ENCODE data around the gene KCNF1.

KCNF1 gene

DNA sequence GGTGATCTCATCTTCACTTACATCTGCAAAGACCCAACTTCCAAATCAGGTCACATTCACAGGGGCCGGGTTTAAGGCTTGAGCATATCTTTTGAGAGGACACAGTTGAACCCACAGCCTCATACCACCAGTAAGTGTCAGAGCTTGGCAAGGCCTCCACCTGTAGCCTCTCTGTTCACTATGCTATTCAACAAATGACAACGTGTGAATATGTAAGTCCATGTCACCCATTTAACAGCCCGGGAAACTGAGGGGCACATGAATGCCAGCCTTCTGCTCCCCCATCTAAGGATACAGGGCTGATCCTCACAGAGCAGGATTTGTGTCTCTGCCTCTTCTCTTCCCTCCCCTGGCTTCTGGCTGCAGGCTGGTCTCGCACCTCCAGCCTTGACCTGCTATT lies 3.5 kb upstream of the KCNF1 start:
- TF ChIP-seq POLR2AphosphoS5 (IDR thresholded peaks at IDR 0.05; ENCODE audit: low read depth, low read length) (no peak), POLR2A (IDR thresholded peaks at IDR 0.05; ENCODE audit: low read depth, low read length) (no peak)
- FAIRE-seq, result no peak
- no peak for DNase-seq (ENCODE audit: insufficient read length)

GRCh38 chr2:10909050-10909995 lies 2.4 kb upstream of the KCNF1 start:
- DNase-seq (ENCODE audit: insufficient read length), result no peak
- no peak for TF ChIP-seq TAF1 (IDR thresholded peaks at IDR 0.05; ENCODE audit: borderline replicate concordance, low read depth, low read length)
- FAIRE-seq, result no peak

DNA sequence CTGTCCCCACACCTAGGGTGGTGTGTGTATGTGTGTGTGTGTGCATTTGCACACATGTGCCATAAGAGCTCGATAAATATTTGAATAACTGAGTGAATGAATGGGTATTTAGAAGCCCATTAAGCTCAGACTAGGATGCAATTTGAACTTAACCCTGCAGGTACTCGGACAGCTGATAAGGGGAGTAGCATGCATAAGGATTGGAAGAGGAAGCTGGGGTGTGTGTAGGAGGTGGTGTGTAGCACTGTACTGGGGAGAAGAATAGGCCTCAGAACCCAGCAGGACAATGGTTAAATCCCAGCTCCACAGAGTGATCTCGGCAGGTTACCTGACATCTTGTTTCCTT lies 1.8 kb upstream of the KCNF1 start:
- FAIRE-seq (no peak), DNase-seq (ENCODE audit: insufficient read length) (no peak)
- TF ChIP-seq POLR2A (IDR thresholded peaks at IDR 0.05; ENCODE audit: low read depth, low read length) (no peak), POLR2AphosphoS5 (IDR thresholded peaks at IDR 0.05; ENCODE audit: low read depth, low read length) (no peak)

- TF ChIP-seq POLR2AphosphoS5 (IDR thresholded peaks at IDR 0.05; ENCODE audit: low read depth, low read length) (no peak), POLR2A (IDR thresholded peaks at IDR 0.05; ENCODE audit: low read depth, low read length) (no peak), TAF1 (IDR thresholded peaks at IDR 0.05; ENCODE audit: borderline replicate concordance, low read depth, low read length) (no peak)
- FAIRE-seq (no peak), DNase-seq (ENCODE audit: insufficient read length) (no peak)
These were observed 1.1 kb upstream of the KCNF1 start for GRCh38 chr2:10910625-10911024.

- no peak for TF ChIP-seq POLR2A (IDR thresholded peaks at IDR 0.05; ENCODE audit: low read depth, low read length)
- no peak for TF ChIP-seq POLR2AphosphoS5 (IDR thresholded peaks at IDR 0.05; ENCODE audit: low read depth, low read length)
- TF ChIP-seq TAF1 (IDR thresholded peaks at IDR 0.05; ENCODE audit: borderline replicate concordance, low read depth, low read length), result no peak
- FAIRE-seq, result no peak
- DNase-seq (ENCODE audit: insufficient read length), result no peak
These were observed 470 bp downstream of the KCNF1 start for GRCh38 chr2:10912076-10912731.

GRCh38 chr2:10912796-10913455 lies 1.2 kb downstream of the KCNF1 start:
- TF ChIP-seq POLR2AphosphoS5 (IDR thresholded peaks at IDR 0.05; ENCODE audit: low read depth, low read length), result no peak
- TF ChIP-seq TAF1 (IDR thresholded peaks at IDR 0.05; ENCODE audit: borderline replicate concordance, low read depth, low read length), result no peak
- TF ChIP-seq POLR2A (IDR thresholded peaks at IDR 0.05; ENCODE audit: low read depth, low read length), result no peak
- FAIRE-seq (no peak), DNase-seq (ENCODE audit: insufficient read length) (no peak)

GRCh38 chr2:10913501-10914271 lies 2.0 kb downstream of the KCNF1 start:
- no peak for FAIRE-seq
- no peak for TF ChIP-seq POLR2A (IDR thresholded peaks at IDR 0.05; ENCODE audit: low read depth, low read length)
- no peak for TF ChIP-seq TAF1 (IDR thresholded peaks at IDR 0.05; ENCODE audit: borderline replicate concordance, low read depth, low read length)
- TF ChIP-seq POLR2AphosphoS5 (IDR thresholded peaks at IDR 0.05; ENCODE audit: low read depth, low read length), result no peak
- no peak for DNase-seq (ENCODE audit: insufficient read length)

GRCh38 chr2:10914272-10914693 lies 2.5 kb downstream of the KCNF1 start:
- TF ChIP-seq TAF1 (IDR thresholded peaks at IDR 0.05; ENCODE audit: borderline replicate concordance, low read depth, low read length) (no peak), POLR2AphosphoS5 (IDR thresholded peaks at IDR 0.05; ENCODE audit: low read depth, low read length) (no peak), POLR2A (IDR thresholded peaks at IDR 0.05; ENCODE audit: low read depth, low read length) (no peak)
- no peak for DNase-seq (ENCODE audit: insufficient read length)
- FAIRE-seq, result no peak

- TF ChIP-seq TAF1 (IDR thresholded peaks at IDR 0.05; ENCODE audit: borderline replicate concordance, low read depth, low read length) (no peak), POLR2AphosphoS5 (IDR thresholded peaks at IDR 0.05; ENCODE audit: low read depth, low read length) (no peak), POLR2A (IDR thresholded peaks at IDR 0.05; ENCODE audit: low read depth, low read length) (no peak)
These were observed 3.5 kb downstream of the KCNF1 start for GRCh38 chr2:10915236-10915635.

GRCh38 chr2:10915731-10916276 lies 4.1 kb downstream of the KCNF1 start:
- DNase-seq (ENCODE audit: insufficient read length) (no peak), FAIRE-seq (no peak)
- no peak for TF ChIP-seq TAF1 (IDR thresholded peaks at IDR 0.05; ENCODE audit: borderline replicate concordance, low read depth, low read length)
- TF ChIP-seq POLR2A (IDR thresholded peaks at IDR 0.05; ENCODE audit: low read depth, low read length), result no peak
- TF ChIP-seq POLR2AphosphoS5 (IDR thresholded peaks at IDR 0.05; ENCODE audit: low read depth, low read length), result no peak

More at GRCh38 chr2:10915236-10915635, 3.5 kb downstream of the KCNF1 start:
- FAIRE-seq (no peak), DNase-seq (ENCODE audit: insufficient read length) (no peak)

GRCh38 chr2:10916953-10917352 lies 5.2 kb downstream of the KCNF1 start:
- DNase-seq (ENCODE audit: insufficient read length) (no peak), FAIRE-seq (no peak)
- TF ChIP-seq TAF1 (IDR thresholded peaks at IDR 0.05; ENCODE audit: borderline replicate concordance, low read depth, low read length), result no peak
- no peak for TF ChIP-seq POLR2A (IDR thresholded peaks at IDR 0.05; ENCODE audit: low read depth, low read length)
- no peak for TF ChIP-seq POLR2AphosphoS5 (IDR thresholded peaks at IDR 0.05; ENCODE audit: low read depth, low read length)

Measured in GM12892 (cell line).